ENCODE results near the gene DEPDC7. TPM values are rescaled to one million over a fixed set of nuclear protein-coding genes. Genes with fewer than 3 reads are reported as not detected.

DEPDC7 gene
- total and polyA plus RNA-seq, 2 of the 4 experiments (the other 2 are of a cell fraction): 7.4 to 9.7 TPM

GRCh38 chr11:33035011-33035410 lies 19.3 kb downstream of the DEPDC7 start:
- H2AK9ac ChIP-seq (replicated peaks; ENCODE audit: low read depth, low read length, poor library complexity): no peak overlapping the region
- dilution Hi-C loops (cut with HindIII; ENCODE audit: low sequenced_read_pairs, unreplicated experiment) (no loop called here), intact Hi-C loops (cut with micrococcal nuclease) (no loop called here), in situ Hi-C loops (cut with MboI; ENCODE audit: low sequenced_read_pairs) (no loop called here)
- H2AFZ ChIP-seq (replicated peaks; ENCODE audit: low read length, poor library complexity): no peak overlapping the region
- H3K36me3 ChIP-seq (ENCODE audit: control insufficient read depth, insufficient read depth, low read length): no peaks in the 10 kb centered on the region
- no peak overlapping the region for H3K27ac ChIP-seq (ENCODE audit: insufficient read depth, low read length)
- no peak overlapping the region for H4K8ac ChIP-seq (ENCODE audit: low read depth in 2 of 2, low read length in 2 of 2)
- no peak overlapping the region for H3K4me2 ChIP-seq (ENCODE audit: low read depth, low read length)
- no peak overlapping the region for H4K91ac ChIP-seq (ENCODE audit: insufficient read depth, low read depth, low read length)
- H3K23ac ChIP-seq (ENCODE audit: low read depth, low read length): no peak overlapping the region
- TF ChIP-seq FOS (IDR thresholded peaks at IDR 0.05; ENCODE audit: low read depth, low read length): no peak
- TF ChIP-seq USF2 (IDR thresholded peaks at IDR 0.05; ENCODE audit: low read depth, low read length): no peak
- no peak for TF ChIP-seq MXI1 (IDR thresholded peaks at IDR 0.05; ENCODE audit: borderline replicate concordance, low read depth, low read length)
- TF ChIP-seq RFX5 (IDR thresholded peaks at IDR 0.05; ENCODE audit: low read depth, low read length): no peak
- no peak for TF ChIP-seq CTCF (conservative IDR thresholded peaks at IDR 0.05; ENCODE audit: low read depth, low read length)
- TF ChIP-seq MAZ (IDR thresholded peaks at IDR 0.05; ENCODE audit: borderline replicate concordance, low read depth, low read length): no peak
- TF ChIP-seq RAD21 (IDR thresholded peaks at IDR 0.05; ENCODE audit: low read length): no peak
- TF ChIP-seq BHLHE40 (IDR thresholded peaks at IDR 0.05; ENCODE audit: low read depth, low read length): no peak
- no peak for TF ChIP-seq MAFK (IDR thresholded peaks at IDR 0.05; ENCODE audit: low read depth, low read length)
- no peak for TF ChIP-seq CHD1 (IDR thresholded peaks at IDR 0.05; ENCODE audit: low read depth, low read length)
- no peaks in the 10 kb centered on the region for H3K27me3 ChIP-seq (ENCODE audit: control insufficient read depth, insufficient read depth, low read length)
- no peak overlapping the region for H2BK5ac ChIP-seq (ENCODE audit: low read depth, low read length, poor library complexity, severe bottlenecking)
- DNase-seq (no peak), ATAC-seq (ENCODE audit: low read depth) (no peak)
- no peaks in the 10 kb centered on the region for H3K9me3 ChIP-seq (ENCODE audit: control insufficient read depth, insufficient read depth, low read length)
- H3K18ac ChIP-seq (ENCODE audit: low read depth, low read length): no peak overlapping the region
- H3K14ac ChIP-seq (replicated peaks; ENCODE audit: low read depth, low read length): no peak overlapping the region
- CTCF ChIA-PET: no interaction called here
- H2AK5ac ChIP-seq (ENCODE audit: low read depth, low read length): no peak overlapping the region
- POLR2A ChIA-PET (ENCODE audit: unreplicated experiment): no interaction called here
- no peak overlapping the region for H3K4ac ChIP-seq (ENCODE audit: low read depth, low read length)
- no peak overlapping the region for H2BK120ac ChIP-seq (ENCODE audit: low read depth, low read length)
- no peak overlapping the region for H3K56ac ChIP-seq (ENCODE audit: extremely low read depth, insufficient read depth, low read length)
- H4K20me1 ChIP-seq (ENCODE audit: insufficient read depth, low read length): no peaks in the 10 kb centered on the region; the same call in 1 of the 2 replicates
- no peak overlapping the region for H2BK15ac ChIP-seq (ENCODE audit: low read depth, low read length)
- no peak overlapping the region for H4K5ac ChIP-seq (ENCODE audit: low read depth, low read length)
- no peaks in the 10 kb centered on the region for H3K4me1 ChIP-seq (ENCODE audit: control insufficient read depth, insufficient read depth, low read length)
- H3K9ac ChIP-seq (ENCODE audit: low read depth, low read length): no peak overlapping the region
- WGBS, 2 experiments (ENCODE audit: extremely low coverage in 2 of 2, insufficient read length in 1 of 2): no CpG with 5 or more reads among the region's 1 CpG
- no TSS peak for BruUV-seq (replicated peaks)
- peaks cover 0 to 2% of the 10 kb centered on the region in 2 experiments; a peak in 3 of 4 replicates for H3K79me1 ChIP-seq (ENCODE audit: low read depth in 1 of 2, low read length in 2 of 2)
- no peaks in the 10 kb centered on the region for H3K9me1 ChIP-seq (ENCODE audit: insufficient read depth, low read length)
- no peak overlapping the region for H3K4me3 ChIP-seq (ENCODE audit: insufficient read depth, low read depth, low read length)
- no peak overlapping the region for H2BK20ac ChIP-seq (ENCODE audit: low read depth, low read length)

Data from IMR-90 (cell line).